GM21737 (cell line): ENCODE measurements around the gene INPP4A.

ENCODE experiments used
- ATAC-seq: cut with Tn5 transposase; IDR thresholded peaks from one replicate; pipeline ENCODE4 v1.9.1; 2021; ENCODE audit warnings: mild to moderate bottlenecking, moderate library complexity; ENCODE audit not compliant: unreplicated experiment

The INPP4A gene

GRCh38 chr2:98473995-98474780 is 29.5 kb downstream of the INPP4A start:
- ATAC-seq, result no peak

GRCh38 chr2:98474979-98475632 is 30.4 kb downstream of the INPP4A start:
- no peak for ATAC-seq

GRCh38 chr2:98476192-98476868 is 31.7 kb downstream of the INPP4A start:
- no peak for ATAC-seq

GRCh38 chr2:98477036-98477435 is 32.4 kb downstream of the INPP4A start:
- no peak for ATAC-seq

GRCh38 chr2:98477506-98477905 is 32.8 kb downstream of the INPP4A start:
- no peak for ATAC-seq

GRCh38 chr2:98478088-98478551 is 33.5 kb downstream of the INPP4A start:
- ATAC-seq, result no peak

- ATAC-seq, result no peak
These were observed 34.2 kb downstream of the INPP4A start for GRCh38 chr2:98478907-98479306.

- no peak for ATAC-seq
These were observed 34.7 kb downstream of the INPP4A start for GRCh38 chr2:98479371-98479770.

GRCh38 chr2:98479959-98480524 is 35.4 kb downstream of the INPP4A start:
- peak; percentile 32 for ATAC-seq

- no peak for ATAC-seq
These were observed 35.9 kb downstream of the INPP4A start for GRCh38 chr2:98480598-98480997.

GRCh38 chr2:98482362-98482761 is 37.7 kb downstream of the INPP4A start:
- ATAC-seq, result no peak

GRCh38 chr2:98483257-98483861 is 38.7 kb downstream of the INPP4A start:
- peak; percentile 49 for ATAC-seq

GRCh38 chr2:98484121-98484557 is 39.5 kb downstream of the INPP4A start:
- ATAC-seq, result no peak

GRCh38 chr2:98484652-98485452 is 40.2 kb downstream of the INPP4A start:
- ATAC-seq, result no peak

- no peak for ATAC-seq
These were observed 40.7 kb downstream of the INPP4A start for GRCh38 chr2:98485453-98485755.

GRCh38 chr2:98486374-98486981 is 41.8 kb downstream of the INPP4A start:
- ATAC-seq, result no peak

GRCh38 chr2:98487101-98487805 is 42.6 kb downstream of the INPP4A start:
- ATAC-seq, result no peak

GRCh38 chr2:98487806-98488189 is 43.1 kb downstream of the INPP4A start:
- ATAC-seq, result peak; percentile 45

GRCh38 chr2:98488252-98488651 is 43.6 kb downstream of the INPP4A start:
- ATAC-seq, result no peak
